NCI-H2227 (cell line): ENCODE data around the gene VPS37B.

ENCODE experiments used
- DNase-seq: peaks from one replicate; lab custom pipeline; 2025; ENCODE audit not compliant: unreplicated experiment; lab: John Stamatoyannopoulos, UW

Gene VPS37B

GRCh38 chr12:122867691-122868461, 28.0 kb downstream of the VPS37B start:
- no peak for DNase-seq

DNA sequence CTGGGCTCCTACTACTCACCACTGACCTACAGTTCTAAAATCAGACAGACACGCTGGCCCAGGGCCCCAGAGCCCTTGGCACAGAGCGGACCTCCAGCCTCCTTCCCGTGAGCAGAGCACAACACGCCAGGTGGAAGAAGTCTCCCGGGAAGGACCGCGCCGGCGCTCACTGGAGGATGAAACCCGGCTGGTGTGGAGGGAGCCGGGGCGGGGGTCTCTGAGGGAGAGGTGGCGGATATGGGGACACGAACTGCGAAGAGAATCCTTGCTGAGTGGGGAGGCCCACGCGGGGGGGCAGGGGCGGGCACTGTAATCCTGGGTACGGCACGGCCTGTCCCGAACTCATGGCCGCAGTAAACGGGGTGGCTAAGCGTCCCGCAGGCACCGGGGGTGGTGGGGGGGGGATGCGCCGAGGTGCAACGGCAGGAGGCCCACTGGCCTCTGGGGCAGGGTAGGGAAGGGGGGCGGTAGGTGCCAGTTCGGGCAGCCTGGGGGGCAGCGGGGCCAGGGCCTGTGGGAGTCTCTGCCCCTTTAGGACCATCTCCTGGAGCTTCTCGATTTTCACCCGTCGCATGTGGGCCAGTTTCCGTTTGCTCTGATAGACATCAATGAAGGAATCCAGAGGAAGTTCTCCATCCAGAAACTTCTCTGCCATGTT, 28.8 kb downstream of the VPS37B start:
- DNase-seq, result no peak

DNA sequence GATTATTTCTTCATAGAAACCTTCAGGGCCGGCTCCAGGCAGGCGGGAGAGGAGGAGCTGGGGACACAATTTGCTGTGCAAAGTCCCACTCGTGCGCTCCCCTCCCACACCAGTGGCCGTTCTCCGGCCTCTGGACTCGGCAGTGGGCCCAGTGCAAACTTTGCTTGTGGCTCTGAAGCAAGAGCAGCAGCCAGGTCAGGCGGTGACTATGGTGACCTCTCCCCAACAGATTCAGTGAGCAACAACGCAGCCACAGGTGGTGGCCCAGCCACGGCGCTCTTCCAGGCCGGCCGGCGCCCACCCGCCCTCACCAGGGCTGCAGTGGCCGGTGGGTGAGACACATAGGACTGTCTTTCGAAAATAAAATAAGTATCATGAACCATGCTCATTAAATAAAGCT, 29.5 kb downstream of the VPS37B start:
- no peak for DNase-seq

DNA sequence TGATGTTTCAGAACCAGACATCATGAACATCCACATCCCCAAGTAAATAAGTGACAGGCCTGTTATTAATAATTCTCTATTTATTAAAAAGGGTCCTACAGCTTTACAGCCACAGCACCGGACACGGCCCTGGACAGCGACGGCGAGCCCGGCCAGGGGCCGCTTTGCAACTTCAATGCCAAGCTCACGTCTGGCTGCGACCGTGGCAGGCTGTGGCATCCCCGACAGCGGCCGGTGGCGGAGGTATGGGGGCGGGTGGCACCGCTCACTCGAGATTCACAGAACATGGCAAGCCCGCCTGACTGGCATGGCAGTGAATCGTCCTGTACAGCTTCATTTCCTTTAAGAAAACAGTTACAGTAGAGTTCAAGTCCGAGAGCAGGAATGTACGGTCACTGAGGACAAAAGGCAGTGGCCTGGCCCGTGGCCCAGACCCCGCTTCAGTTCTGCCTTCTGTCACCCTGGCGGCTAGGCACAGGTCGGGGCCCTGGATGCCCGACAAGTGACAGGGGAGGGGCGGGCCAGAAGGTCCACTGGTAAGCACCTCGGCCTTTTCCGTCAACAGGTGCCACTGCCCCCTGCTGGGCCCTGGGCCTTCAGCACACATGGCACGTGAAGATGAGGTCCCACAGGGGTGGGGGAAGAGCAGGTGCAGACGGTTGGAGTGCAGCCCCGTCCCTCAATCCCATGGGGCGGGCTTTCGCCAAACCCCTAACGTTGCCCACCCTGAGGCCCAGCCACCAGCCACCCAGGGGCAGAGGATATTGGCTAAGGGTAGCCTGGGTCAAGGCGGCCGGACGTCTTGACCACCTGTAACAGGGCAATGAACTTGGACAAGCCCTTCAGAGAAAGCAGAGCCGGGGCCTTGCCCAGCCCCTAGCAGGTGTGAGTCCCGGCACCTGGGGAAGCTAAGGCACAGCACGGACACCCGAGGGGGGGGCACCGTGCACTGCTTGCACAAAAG, 30.4 kb downstream of the VPS37B start:
- DNase-seq, result no peak

DNA sequence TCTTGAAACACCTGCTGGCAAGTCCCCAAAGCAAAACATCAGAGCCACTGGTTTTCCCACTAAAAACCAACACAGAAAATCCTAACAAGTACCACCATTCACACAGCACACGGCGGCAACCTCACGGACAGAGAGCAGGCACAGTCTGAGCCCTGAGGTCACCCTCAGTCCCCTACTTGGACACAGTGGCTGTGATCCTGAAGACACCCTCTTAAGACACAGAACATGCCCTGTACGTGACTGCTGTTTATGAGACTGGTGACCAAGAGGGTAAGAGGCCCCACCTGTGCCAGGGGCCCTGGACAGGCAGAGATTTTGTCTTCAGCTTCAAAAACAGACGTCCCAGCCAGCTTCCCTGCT, 31.1 kb downstream of the VPS37B start:
- DNase-seq, result no peak

GRCh38 chr12:122862872-122863701, 32.8 kb downstream of the VPS37B start:
- DNase-seq, result peak; percentile 42

- no peak for DNase-seq
These were observed 33.8 kb downstream of the VPS37B start for GRCh38 chr12:122862110-122862634.

DNA sequence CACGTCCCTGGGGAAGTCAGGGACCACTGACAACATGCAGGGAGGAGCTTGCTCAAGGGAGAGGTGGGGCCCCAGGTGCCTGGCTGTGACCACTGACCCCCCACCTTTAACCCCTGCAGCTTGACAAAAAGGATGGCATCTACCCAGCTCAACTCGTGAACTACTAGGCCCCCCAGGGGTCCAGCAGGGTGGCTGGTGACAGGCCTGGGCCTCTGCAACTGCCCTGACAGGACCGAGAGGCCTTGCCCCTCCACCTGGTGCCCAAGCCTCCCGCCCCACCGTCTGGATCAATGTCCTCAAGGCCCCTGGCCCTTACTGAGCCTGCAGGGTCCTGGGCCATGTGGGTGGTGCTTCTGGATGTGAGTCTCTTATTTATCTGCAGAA, 34.3 kb downstream of the VPS37B start:
- no peak for DNase-seq

GRCh38 chr12:122860854-122861586, 34.9 kb downstream of the VPS37B start:
- no peak for DNase-seq

DNA sequence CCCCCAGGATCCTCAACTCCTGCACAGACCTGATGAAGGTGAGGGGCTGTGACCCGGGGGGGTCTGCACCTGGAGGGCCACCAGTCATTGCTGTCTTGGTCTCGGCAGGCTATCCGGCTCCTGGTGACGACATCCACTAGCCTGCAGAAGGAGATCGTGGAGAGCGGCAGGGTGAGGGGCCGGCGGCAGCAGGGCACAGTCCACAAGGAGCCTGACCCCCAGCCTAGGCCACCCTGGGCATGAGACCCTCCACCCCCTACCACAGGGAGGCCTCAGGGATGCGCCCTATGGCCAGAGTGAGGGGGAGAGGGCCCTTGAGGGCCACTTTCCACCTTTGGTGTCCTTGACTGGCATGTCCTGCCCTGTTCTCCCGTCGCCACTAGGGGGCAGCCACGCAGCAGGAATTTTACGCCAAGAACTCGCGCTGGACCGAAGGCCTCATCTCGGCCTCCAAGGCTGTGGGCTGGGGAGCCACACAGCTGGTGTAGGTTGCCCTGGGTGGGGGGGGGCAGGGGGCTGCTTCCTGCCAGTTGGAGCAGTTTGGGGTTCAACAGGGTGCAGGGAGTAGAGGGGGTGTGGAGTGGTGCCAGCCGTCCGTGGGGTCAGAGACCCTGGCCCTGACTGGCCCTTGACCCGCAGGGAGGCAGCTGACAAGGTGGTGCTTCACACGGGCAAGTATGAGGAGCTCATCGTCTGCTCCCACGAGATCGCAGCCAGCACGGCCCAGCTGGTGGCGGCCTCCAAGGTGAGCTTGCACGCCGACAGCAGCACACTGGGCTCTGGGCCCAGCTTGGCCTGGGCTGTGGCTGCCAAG, 35.7 kb downstream of the VPS37B start:
- DNase-seq, result peak; percentile 89

DNA sequence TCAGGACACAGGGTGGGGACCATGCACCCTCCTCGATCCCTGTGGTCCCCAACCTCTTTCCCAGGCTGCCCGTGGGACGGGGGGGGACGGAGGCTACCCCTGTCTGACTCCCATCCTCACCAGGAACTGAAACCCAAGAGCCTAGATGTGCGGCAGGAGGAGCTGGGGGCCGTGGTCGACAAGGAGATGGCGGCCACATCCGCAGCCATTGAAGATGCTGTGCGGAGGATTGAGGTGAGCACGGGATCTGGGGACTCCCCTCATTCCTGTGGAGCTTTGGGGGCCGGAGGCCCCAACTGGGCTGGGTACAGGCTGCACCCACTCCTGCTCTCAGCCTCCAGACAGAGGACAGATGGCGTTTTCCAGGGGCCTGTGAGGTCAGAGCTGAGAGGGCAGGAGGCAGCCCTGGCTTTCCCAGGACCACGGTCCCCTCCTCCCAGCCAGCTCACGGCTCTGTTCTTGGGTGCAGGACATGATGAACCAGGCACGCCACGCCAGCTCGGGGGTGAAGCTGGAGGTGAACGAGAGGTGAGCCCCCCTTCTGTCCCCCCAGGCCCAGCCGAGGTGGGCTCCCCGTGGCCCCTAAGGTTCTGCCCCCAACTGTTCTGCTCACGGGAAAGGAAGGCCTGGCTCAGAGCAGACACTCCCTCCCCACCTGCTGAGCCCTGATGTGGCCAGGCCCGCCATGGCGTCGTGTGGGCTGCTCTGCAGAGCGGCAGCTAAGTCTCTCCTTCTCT, 36.5 kb downstream of the VPS37B start:
- DNase-seq, result no peak

DNA sequence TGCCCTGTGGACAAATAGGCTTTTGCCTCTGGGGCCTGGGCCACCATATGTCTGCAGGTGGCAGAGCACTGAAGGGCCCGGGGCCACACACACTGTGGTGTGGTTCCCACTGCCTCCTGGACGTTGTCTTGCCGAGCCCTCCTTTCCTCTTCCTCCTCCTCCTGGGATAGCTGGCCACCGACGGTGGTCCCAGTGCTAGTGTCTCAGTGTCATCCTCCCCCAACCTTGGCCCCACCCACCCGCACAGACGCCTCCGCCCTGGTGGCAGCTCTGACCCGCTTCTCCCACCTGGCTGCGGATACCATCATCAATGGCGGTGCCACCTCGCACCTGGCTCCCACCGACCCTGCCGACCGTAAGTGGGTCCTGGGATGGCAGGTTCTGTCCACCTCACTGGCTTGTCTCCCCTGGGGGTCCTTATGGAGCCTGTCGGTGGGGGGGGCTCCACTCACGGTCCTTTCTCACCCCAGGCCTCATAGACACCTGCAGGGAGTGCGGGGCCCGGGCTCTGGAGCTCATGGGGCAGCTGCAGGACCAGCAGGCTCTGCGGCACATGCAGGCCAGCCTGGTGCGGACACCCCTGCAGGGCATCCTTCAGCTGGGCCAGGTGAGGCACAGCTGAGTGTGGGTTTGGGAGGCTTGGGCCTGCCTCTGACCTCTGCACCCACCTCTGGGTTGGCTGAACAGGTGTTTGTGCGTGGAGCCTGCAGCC, 37.2 kb downstream of the VPS37B start:
- no peak for DNase-seq

DNA sequence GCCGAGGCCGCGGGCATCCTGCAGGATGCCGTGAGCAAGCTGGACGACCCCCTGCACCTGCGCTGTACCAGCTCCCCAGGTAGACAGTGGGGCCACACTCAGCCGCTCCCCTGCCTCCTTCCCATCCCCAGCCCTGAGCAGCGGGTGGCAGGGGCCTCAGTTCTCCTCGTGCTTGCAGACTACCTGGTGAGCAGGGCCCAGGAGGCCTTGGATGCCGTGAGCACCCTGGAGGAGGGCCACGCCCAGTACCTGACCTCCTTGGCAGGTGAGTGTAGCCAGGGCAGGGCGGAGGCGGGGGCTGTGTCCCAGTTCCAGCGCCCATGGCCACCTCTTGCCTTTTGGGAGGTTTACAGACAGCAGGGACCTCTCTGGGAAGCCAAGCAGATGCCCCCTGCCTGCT, 37.8 kb downstream of the VPS37B start:
- DNase-seq, result no peak

DNA sequence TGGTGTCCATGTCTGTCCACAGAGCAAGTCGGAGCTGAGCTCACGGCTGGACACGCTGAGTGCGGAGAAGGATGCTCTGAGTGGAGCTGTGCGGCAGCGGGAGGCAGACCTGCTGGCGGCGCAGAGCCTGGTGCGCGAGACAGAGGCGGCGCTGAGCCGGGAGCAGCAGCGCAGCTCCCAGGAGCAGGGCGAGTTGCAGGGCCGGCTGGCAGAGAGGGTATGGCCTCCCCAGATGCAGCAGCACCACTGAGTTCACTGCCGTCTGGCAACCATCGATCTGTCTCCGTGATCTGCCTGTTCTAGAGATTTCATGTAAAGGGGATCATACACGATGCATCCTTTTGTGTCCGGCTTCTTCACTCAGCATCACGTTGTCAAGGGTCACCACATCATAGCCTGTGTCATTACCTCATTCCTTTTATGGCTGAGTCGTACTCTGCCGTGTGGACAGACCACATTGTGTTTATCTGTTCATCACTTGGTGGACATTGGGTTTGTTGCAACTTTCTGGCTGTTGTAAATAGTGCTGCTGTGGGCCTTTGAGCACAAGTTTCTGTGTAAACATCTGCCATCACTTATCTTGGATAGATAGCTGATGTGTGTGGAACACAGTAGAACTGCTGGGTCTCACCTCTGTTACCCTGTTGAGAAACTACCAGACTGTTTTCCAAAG, 38.8 kb downstream of the VPS37B start:
- peak; percentile 45 for DNase-seq

DNA sequence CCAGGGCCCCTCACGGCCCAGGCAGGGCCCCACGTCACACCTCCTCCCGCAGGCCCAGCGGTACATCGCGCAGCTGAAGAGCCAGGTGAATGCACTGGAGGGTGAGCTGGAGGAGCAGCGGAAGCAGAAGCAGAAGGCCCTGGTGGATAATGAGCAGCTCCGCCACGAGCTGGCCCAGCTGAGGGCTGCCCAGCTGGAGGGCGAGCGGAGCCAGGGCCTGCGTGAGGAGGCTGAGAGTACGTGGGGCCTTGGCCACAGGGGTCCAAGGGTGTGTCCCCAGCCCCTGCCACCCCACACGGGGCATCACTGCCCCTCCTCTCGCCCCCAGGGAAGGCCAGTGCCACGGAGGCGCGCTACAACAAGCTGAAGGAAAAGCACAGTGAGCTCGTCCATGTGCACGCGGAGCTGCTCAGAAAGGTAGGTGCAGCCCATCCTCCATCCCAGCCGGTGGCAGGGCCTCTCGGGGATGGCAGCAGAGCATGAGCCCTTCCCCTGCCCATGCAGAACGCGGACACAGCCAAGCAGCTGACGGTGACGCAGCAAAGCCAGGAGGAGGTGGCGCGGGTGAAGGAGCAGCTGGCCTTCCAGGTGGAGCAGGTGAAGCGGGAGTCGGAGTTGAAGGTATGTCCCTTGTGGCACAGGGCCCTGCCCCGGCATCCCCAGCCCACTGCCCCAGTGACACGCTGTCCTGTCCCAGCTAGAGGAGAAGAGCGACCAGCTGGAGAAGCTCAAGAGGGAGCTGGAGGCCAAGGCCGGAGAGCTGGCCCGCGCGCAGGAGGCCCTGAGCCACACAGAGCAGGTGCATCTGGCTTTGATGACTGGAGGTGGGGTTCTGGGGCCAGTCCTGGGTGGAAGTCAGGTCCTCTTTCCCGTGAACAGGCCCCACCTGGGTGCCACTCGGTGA, 39.7 kb downstream of the VPS37B start:
- DNase-seq, result peak; percentile 30
